HEK293T (cell line): ENCODE data around the gene TTC33.

Source experiments
- FOXA1 ChIP-seq: fragments of 450-650 bp; IDR thresholded peaks from 2 replicates; pipeline ENCODE4 v1.6.1; 2016; ENCODE audit warnings: mild to moderate bottlenecking
- FOXK2 ChIP-seq: fragments of 450-650 bp; IDR thresholded peaks from 2 replicates; pipeline ENCODE4 v1.6.1; 2016; ENCODE audit warnings: mild to moderate bottlenecking
- FOXM1 ChIP-seq: fragments of 450-650 bp; IDR thresholded peaks from 2 replicates; pipeline ENCODE4 v1.6.1; 2017; ENCODE audit warnings: mild to moderate bottlenecking, borderline replicate concordance
- HDGF ChIP-seq: fragments of 450-650 bp; IDR thresholded peaks from 2 replicates; pipeline ENCODE4 v1.6.1; 2017; ENCODE audit warnings: antibody characterized with exemption, borderline replicate concordance
- SP1 ChIP-seq: fragments of 450-650 bp; IDR thresholded peaks from 2 replicates; pipeline ENCODE4 v1.6.1; 2017
- SUZ12 ChIP-seq: fragments of 450-650 bp; IDR thresholded peaks from 2 replicates; pipeline ENCODE4 v1.6.1; 2016; ENCODE audit warnings: mild to moderate bottlenecking

- TF ChIP-seq SUZ12 (no peak), SP1 (no peak), FOXK2 (no peak), FOXM1 (no peak), HDGF (no peak), FOXA1 (no peak)
Measured at GRCh38 chr5:40484495-40484894, 271.3 kb downstream of the TTC33 start.
